ENCODE measurements around the gene ZBTB42.

Gene ZBTB42

GRCh38 chr14:104783484-104784217 is 17.2 kb upstream of the ZBTB42 start:
- H3K4me1 Mint-ChIP-seq: peaks cover 10 to 26% of the 10 kb centered on the region in 2 donors
- ATAC-seq (replicated peaks) (no peak), DNase-seq (no peak)
- no peaks in the 10 kb centered on the region for H3K27me3 Mint-ChIP-seq
- H3K9me3 Mint-ChIP-seq: no peaks in the 10 kb centered on the region
- no peak overlapping the region for H3K4me3 Mint-ChIP-seq
- peak overlapping the region; percentile 31 for H3K27ac Mint-ChIP-seq
- H3K36me3 Mint-ChIP-seq: peaks cover 0 to 5% of the 10 kb centered on the region in 2 donors

GRCh38 chr14:104784218-104784568 is 16.7 kb upstream of the ZBTB42 start:
- no peak for DNase-seq

GRCh38 chr14:104784846-104785707 is 15.8 kb upstream of the ZBTB42 start:
- ATAC-seq (replicated peaks) (no peak), DNase-seq (no peak)
- peaks cover 12 to 31% of the 10 kb centered on the region in 2 donors for H3K4me1 Mint-ChIP-seq
- no peaks in the 10 kb centered on the region for H3K9me3 Mint-ChIP-seq
- H3K27me3 Mint-ChIP-seq: no peaks in the 10 kb centered on the region
- no peak overlapping the region for H3K27ac Mint-ChIP-seq
- H3K4me3 Mint-ChIP-seq: no peak overlapping the region
- peaks cover 4 to 5% of the 10 kb centered on the region in 2 donors for H3K36me3 Mint-ChIP-seq

More at GRCh38 chr14:104784218-104784568, 16.7 kb upstream of the ZBTB42 start:
- ATAC-seq (replicated peaks): no peak
- H3K27me3 Mint-ChIP-seq: no peaks in the 10 kb centered on the region
- no peaks in the 10 kb centered on the region for H3K9me3 Mint-ChIP-seq
- H3K4me3 Mint-ChIP-seq: no peak overlapping the region
- H3K27ac Mint-ChIP-seq: no peak overlapping the region
- H3K36me3 Mint-ChIP-seq: peaks cover 0 to 5% of the 10 kb centered on the region in 2 donors
- H3K4me1 Mint-ChIP-seq: peaks cover 10 to 26% of the 10 kb centered on the region in 2 donors

- Mint-ChIP-seq H3K9me3 (no peaks in the 10 kb centered on the region), H3K27me3 (no peaks in the 10 kb centered on the region), H3K4me1 (peaks cover 13 to 31% of the 10 kb centered on the region in 2 donors), H3K4me3 (no peak overlapping the region), H3K27ac (no peak overlapping the region), H3K36me3 (peaks cover 0 to 5% of the 10 kb centered on the region in 2 donors)
- ATAC-seq (replicated peaks) (no peak), DNase-seq (no peak)
Observed at GRCh38 chr14:104785708-104786080, 15.2 kb upstream of the ZBTB42 start.

- ATAC-seq (replicated peaks) (peak; percentile 14 to 21), DNase-seq (no peak)
Observed at GRCh38 chr14:104786091-104786586, 14.8 kb upstream of the ZBTB42 start.

GRCh38 chr14:104786726-104787675 is 13.9 kb upstream of the ZBTB42 start:
- DNase-seq: no peak
- peaks cover 5 to 15% of the 10 kb centered on the region in 2 donors for H3K36me3 Mint-ChIP-seq
- no peaks in the 10 kb centered on the region for H3K9me3 Mint-ChIP-seq
- no peaks in the 10 kb centered on the region for H3K27me3 Mint-ChIP-seq
- H3K4me1 Mint-ChIP-seq: peaks cover 21 to 40% of the 10 kb centered on the region in 2 donors
- no peak overlapping the region for H3K4me3 Mint-ChIP-seq
- no peak for ATAC-seq (replicated peaks)
- H3K27ac Mint-ChIP-seq: peak overlapping the region; percentile 31

More at GRCh38 chr14:104786091-104786586, 14.8 kb upstream of the ZBTB42 start:
- H3K27me3 Mint-ChIP-seq: no peaks in the 10 kb centered on the region
- H3K9me3 Mint-ChIP-seq: no peaks in the 10 kb centered on the region
- H3K4me1 Mint-ChIP-seq: peaks cover 17 to 35% of the 10 kb centered on the region in 2 donors
- no peak overlapping the region for H3K4me3 Mint-ChIP-seq
- H3K36me3 Mint-ChIP-seq: peaks cover 2 to 10% of the 10 kb centered on the region in 2 donors
- no peak overlapping the region for H3K27ac Mint-ChIP-seq

GRCh38 chr14:104787736-104788135 is 13.2 kb upstream of the ZBTB42 start:
- Mint-ChIP-seq H3K27me3 (no peaks in the 10 kb centered on the region), H3K4me1 (peaks cover 24 to 44% of the 10 kb centered on the region in 2 donors), H3K4me3 (no peak overlapping the region), H3K9me3 (no peaks in the 10 kb centered on the region), H3K36me3 (peaks cover 7 to 15% of the 10 kb centered on the region in 2 donors), H3K27ac (no peak overlapping the region)
- DNase-seq (no peak), ATAC-seq (replicated peaks) (peak in 1 of 2 donors; percentile 41)

- Mint-ChIP-seq H3K36me3 (peaks cover 10 to 15% of the 10 kb centered on the region in 2 donors), H3K27me3 (no peaks in the 10 kb centered on the region), H3K9me3 (no peaks in the 10 kb centered on the region), H3K27ac (peak overlapping the region; percentile 59), H3K4me3 (no peak overlapping the region), H3K4me1 (peaks cover 28 to 46% of the 10 kb centered on the region in 2 donors)
- DNase-seq (no peak), ATAC-seq (replicated peaks) (no peak)
Observed at GRCh38 chr14:104788161-104788818, 12.6 kb upstream of the ZBTB42 start.

GRCh38 chr14:104788873-104789663 is 11.8 kb upstream of the ZBTB42 start:
- no peaks in the 10 kb centered on the region for H3K9me3 Mint-ChIP-seq
- peaks cover 10 to 15% of the 10 kb centered on the region in 2 donors for H3K36me3 Mint-ChIP-seq
- no peak overlapping the region for H3K4me3 Mint-ChIP-seq
- no peak for ATAC-seq (replicated peaks)
- no peaks in the 10 kb centered on the region for H3K27me3 Mint-ChIP-seq
- H3K4me1 Mint-ChIP-seq: peaks cover 35 to 53% of the 10 kb centered on the region in 2 donors
- DNase-seq: no peak
- H3K27ac Mint-ChIP-seq: no peak overlapping the region

- Mint-ChIP-seq H3K4me3 (no peak overlapping the region), H3K9me3 (no peaks in the 10 kb centered on the region), H3K4me1 (peaks cover 35 to 60% of the 10 kb centered on the region in 2 donors), H3K36me3 (peaks cover 10 to 15% of the 10 kb centered on the region in 2 donors), H3K27ac (no peak overlapping the region), H3K27me3 (no peaks in the 10 kb centered on the region)
- ATAC-seq (replicated peaks) (no peak), DNase-seq (no peak)
Observed at GRCh38 chr14:104789752-104790743, 10.9 kb upstream of the ZBTB42 start.

- Mint-ChIP-seq H3K27ac (peak overlapping the region; percentile 57), H3K27me3 (no peaks in the 10 kb centered on the region), H3K36me3 (peaks cover 10 to 15% of the 10 kb centered on the region in 2 donors), H3K9me3 (no peaks in the 10 kb centered on the region), H3K4me1 (peaks cover 36 to 61% of the 10 kb centered on the region in 2 donors), H3K4me3 (no peak overlapping the region)
- ATAC-seq (replicated peaks): no peak
- DNase-seq: no peak
Observed at GRCh38 chr14:104791425-104791824, 9.5 kb upstream of the ZBTB42 start.
